ENCODE data around the gene KCNK7. TPM values are rescaled to one million over a fixed set of nuclear protein-coding genes. Genes with fewer than 3 reads are reported as not detected.

KCNK7 gene
- total RNA-seq, 1 experiment from 2014 or later, result 0.69 TPM

DNA sequence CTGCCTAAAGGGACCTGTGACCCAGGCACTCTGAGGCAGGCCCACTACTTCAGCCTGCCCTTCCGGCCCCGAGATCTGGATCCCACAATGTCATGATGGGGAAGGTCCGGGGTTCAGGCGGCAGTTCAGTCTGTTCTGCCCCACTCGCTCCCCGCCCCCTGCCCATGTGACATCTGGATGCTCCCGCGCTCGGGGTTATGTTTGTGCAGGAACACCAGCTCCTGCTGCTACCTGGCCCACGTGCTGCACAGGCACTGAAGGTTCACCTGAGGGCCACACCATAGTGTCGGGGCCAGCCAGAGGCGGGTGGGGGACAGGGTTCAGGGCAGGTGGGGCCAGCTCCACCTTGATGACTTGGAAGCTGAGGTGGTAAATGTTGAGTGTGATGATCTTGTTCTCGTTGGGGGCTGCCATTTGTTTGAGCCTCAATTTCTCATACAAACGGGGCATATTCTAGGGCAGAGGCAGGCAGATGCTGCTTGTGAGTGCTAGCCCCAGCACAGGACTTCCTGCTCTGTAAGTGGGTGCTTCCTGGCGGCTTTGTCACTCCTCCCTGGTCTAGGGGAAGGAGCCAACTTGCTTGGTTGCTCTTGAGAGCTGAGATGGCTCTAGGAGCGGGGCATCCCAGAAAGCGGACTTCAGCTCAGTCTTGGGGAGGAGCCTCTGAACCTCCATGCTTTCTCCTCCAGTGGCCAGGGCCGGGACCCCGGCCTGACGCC is 37.9 kb upstream of the KCNK7 start:
- Histone ChIP-seq H3K27ac (ENCODE audit: low read length) (no peak overlapping the region), H3K9me3 (ENCODE audit: control insufficient read depth, insufficient read depth, low read depth, low read length) (no peaks in the 10 kb centered on the region), H3K36me3 (ENCODE audit: control insufficient read depth, insufficient read depth, low read length) (peaks cover 11% of the 10 kb centered on the region), H3K4me3 (ENCODE audit: low read depth in 2 of 2, low read length in 2 of 2) (no peak overlapping the region), H3K27me3 (ENCODE audit: control insufficient read depth, insufficient read depth, low read length) (no peaks in the 10 kb centered on the region), H3K4me1 (ENCODE audit: control insufficient read depth, insufficient read depth, low read length) (peaks cover 13% of the 10 kb centered on the region)
- POLR2A ChIA-PET, result interaction anchor here (1.2 kb wide), 1 partner anchor 18 kb away, joined by 3 read pairs; no protein-coding TSS in a partner anchor
- intact Hi-C loops (cut with micrococcal nuclease; ENCODE audit: unreplicated experiment), result loop anchor here (10.0 kb wide), 1 partner anchor 71 kb away; no protein-coding TSS in a partner anchor
- ATAC-seq, result no peak
- no TSS peak for BruUV-seq (replicated peaks)
- CTCF ChIA-PET, result no interaction called here
- in situ Hi-C loops (cut with HindIII; ENCODE audit: low pct_unique_long_range_greater_than_20kb, low sequenced_read_pairs), result no loop called here
- TF ChIP-seq POLR2AphosphoS5 (IDR thresholded peaks at IDR 0.05; ENCODE audit: low read depth, low read length) (no peak), SIN3A (IDR thresholded peaks at IDR 0.05; ENCODE audit: borderline replicate concordance, insufficient read depth, low read depth, low read length) (no peak), TCF7L2 (IDR thresholded peaks at IDR 0.05; ENCODE audit: low read depth, low read length) (no peak)
- TF ChIP-seq, protein P1, sequence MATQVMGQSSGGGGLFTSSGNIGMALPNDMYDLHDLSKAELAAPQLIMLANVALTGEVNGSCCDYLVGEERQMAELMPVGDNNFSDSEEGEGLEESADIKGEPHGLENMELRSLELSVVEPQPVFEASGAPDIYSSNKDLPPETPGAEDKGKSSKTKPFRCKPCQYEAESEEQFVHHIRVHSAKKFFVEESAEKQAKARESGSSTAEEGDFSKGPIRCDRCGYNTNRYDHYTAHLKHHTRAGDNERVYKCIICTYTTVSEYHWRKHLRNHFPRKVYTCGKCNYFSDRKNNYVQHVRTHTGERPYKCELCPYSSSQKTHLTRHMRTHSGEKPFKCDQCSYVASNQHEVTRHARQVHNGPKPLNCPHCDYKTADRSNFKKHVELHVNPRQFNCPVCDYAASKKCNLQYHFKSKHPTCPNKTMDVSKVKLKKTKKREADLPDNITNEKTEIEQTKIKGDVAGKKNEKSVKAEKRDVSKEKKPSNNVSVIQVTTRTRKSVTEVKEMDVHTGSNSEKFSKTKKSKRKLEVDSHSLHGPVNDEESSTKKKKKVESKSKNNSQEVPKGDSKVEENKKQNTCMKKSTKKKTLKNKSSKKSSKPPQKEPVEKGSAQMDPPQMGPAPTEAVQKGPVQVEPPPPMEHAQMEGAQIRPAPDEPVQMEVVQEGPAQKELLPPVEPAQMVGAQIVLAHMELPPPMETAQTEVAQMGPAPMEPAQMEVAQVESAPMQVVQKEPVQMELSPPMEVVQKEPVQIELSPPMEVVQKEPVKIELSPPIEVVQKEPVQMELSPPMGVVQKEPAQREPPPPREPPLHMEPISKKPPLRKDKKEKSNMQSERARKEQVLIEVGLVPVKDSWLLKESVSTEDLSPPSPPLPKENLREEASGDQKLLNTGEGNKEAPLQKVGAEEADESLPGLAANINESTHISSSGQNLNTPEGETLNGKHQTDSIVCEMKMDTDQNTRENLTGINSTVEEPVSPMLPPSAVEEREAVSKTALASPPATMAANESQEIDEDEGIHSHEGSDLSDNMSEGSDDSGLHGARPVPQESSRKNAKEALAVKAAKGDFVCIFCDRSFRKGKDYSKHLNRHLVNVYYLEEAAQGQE (IDR thresholded peaks at IDR 0.05; ENCODE audit: insufficient read depth in 1 of 2, low read depth in 2 of 2, low read length in 1 of 2), result no peak
- TF ChIP-seq, protein P2, sequence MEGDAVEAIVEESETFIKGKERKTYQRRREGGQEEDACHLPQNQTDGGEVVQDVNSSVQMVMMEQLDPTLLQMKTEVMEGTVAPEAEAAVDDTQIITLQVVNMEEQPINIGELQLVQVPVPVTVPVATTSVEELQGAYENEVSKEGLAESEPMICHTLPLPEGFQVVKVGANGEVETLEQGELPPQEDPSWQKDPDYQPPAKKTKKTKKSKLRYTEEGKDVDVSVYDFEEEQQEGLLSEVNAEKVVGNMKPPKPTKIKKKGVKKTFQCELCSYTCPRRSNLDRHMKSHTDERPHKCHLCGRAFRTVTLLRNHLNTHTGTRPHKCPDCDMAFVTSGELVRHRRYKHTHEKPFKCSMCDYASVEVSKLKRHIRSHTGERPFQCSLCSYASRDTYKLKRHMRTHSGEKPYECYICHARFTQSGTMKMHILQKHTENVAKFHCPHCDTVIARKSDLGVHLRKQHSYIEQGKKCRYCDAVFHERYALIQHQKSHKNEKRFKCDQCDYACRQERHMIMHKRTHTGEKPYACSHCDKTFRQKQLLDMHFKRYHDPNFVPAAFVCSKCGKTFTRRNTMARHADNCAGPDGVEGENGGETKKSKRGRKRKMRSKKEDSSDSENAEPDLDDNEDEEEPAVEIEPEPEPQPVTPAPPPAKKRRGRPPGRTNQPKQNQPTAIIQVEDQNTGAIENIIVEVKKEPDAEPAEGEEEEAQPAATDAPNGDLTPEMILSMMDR (IDR thresholded peaks at IDR 0.05), result no peak
- no peak for DNase-seq (ENCODE audit: low read depth, low spot score)

DNA sequence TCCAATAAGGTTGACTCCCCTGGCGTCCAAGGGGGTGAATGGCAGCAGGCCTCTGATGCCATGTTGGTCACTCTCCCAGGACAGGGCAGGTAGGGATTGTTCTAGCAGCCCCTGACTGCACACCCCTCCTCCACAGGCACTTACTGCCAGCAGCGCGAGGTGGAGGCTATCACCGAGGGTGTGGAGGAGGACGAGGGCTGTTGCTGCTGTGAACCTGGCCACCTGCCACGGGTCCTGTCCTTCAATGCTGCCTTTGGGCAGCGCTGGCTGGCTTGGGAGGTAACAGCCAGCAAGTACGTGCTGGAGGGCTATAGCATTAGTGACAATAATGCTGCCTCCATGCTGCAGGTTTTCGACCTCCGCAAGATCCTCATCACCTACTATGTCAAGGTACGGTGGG is 34.6 kb upstream of the KCNK7 start:
- POLR2A ChIA-PET, result no interaction called here
- no peaks in the 10 kb centered on the region for H3K4me1 ChIP-seq (ENCODE audit: control insufficient read depth, insufficient read depth, low read length)
- H3K4me3 ChIP-seq (ENCODE audit: low read depth in 2 of 2, low read length in 2 of 2), result no peak overlapping the region
- no peaks in the 10 kb centered on the region for H3K27me3 ChIP-seq (ENCODE audit: control insufficient read depth, insufficient read depth, low read length)
- TF ChIP-seq, protein P2 (IDR thresholded peaks at IDR 0.05), result no peak
- no peak for TF ChIP-seq TCF7L2 (IDR thresholded peaks at IDR 0.05; ENCODE audit: low read depth, low read length)
- TF ChIP-seq, protein P1 (IDR thresholded peaks at IDR 0.05; ENCODE audit: insufficient read depth in 1 of 2, low read depth in 2 of 2, low read length in 1 of 2), result no peak
- TF ChIP-seq POLR2AphosphoS5 (IDR thresholded peaks at IDR 0.05; ENCODE audit: low read depth, low read length), result no peak
- no peak for TF ChIP-seq SIN3A (IDR thresholded peaks at IDR 0.05; ENCODE audit: borderline replicate concordance, insufficient read depth, low read depth, low read length)
- no TSS peak for BruUV-seq (replicated peaks)
- in situ Hi-C loops (cut with HindIII; ENCODE audit: low pct_unique_long_range_greater_than_20kb, low sequenced_read_pairs), result no loop called here
- H3K9me3 ChIP-seq (ENCODE audit: control insufficient read depth, insufficient read depth, low read depth, low read length), result no peaks in the 10 kb centered on the region
- DNase-seq (ENCODE audit: low read depth, low spot score) (no peak), ATAC-seq (no peak)
- intact Hi-C loops (cut with micrococcal nuclease; ENCODE audit: unreplicated experiment), result loop anchor here (10.0 kb wide), 1 partner anchor 75 kb away; no protein-coding TSS in a partner anchor
- H3K27ac ChIP-seq (ENCODE audit: low read length), result no peak overlapping the region
- CTCF ChIA-PET, result no interaction called here
- peaks cover 22% of the 10 kb centered on the region for H3K36me3 ChIP-seq (ENCODE audit: control insufficient read depth, insufficient read depth, low read length)

Measured in Panc1 (cell line).